OCI-LY7 (cell line): ENCODE measurements around the gene CFAP99.

Experiments used
- EZH2phosphoT487 ChIP-seq: fragments of 200-600 bp; sonication (generic); IDR thresholded peaks from 2 replicates; pipeline ENCODE4 v1.6.1; 2018; ENCODE audit warnings: low read depth, borderline replicate concordance, mild to moderate bottlenecking, mixed run types, antibody characterized with exemption, low read length, moderate library complexity, mixed read lengths
- TF ChIP-seq, protein P1 (sequence below): fragments of 200-600 bp; sonication (generic); conservative IDR thresholded peaks from 2 replicates; pipeline ENCODE4 v1.5.1; 2014; ENCODE audit warnings: mild to moderate bottlenecking, antibody characterized with exemption, low read length, moderate library complexity, mixed read lengths

DNA sequence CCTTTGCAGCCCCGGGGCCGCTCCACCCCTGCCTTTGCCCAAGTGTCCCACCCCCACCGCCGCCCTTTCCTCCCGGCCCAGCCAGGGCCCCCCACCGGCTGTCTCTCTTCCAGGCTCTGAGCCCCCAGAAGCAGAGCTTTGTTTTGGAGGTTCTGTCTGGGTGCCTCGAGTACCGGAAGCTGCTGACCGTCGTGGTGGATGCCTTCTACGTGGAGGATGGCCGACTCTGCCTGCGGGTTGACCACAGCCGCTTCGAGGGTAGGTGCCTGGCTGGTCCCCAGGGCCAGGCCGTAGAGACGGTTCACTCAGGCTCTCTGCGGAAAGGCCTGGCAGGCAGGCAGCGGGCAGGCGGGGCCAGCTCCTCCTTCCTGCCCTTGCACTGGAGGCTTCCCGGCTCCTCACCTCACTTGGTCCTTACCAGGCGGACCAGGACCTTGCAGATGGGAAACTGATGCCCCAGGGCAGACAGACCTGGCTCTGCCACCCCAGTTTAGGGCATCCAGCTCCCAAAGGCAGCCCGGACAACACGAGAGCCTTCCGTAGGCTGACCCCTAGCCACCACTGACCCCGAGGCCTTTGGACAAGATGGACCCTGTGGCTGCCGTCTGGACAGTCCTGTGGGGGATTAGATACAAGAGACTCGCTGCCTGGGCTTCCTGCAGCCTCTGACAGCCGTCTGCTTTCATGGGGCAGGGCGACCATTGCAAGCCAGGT lies 18.2 kb downstream of the CFAP99 start:
- TF ChIP-seq, protein P1, sequence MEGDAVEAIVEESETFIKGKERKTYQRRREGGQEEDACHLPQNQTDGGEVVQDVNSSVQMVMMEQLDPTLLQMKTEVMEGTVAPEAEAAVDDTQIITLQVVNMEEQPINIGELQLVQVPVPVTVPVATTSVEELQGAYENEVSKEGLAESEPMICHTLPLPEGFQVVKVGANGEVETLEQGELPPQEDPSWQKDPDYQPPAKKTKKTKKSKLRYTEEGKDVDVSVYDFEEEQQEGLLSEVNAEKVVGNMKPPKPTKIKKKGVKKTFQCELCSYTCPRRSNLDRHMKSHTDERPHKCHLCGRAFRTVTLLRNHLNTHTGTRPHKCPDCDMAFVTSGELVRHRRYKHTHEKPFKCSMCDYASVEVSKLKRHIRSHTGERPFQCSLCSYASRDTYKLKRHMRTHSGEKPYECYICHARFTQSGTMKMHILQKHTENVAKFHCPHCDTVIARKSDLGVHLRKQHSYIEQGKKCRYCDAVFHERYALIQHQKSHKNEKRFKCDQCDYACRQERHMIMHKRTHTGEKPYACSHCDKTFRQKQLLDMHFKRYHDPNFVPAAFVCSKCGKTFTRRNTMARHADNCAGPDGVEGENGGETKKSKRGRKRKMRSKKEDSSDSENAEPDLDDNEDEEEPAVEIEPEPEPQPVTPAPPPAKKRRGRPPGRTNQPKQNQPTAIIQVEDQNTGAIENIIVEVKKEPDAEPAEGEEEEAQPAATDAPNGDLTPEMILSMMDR, result no peak
- TF ChIP-seq EZH2phosphoT487, result no peak
